ENCODE results near the gene ITGBL1.

ITGBL1 gene

GRCh38 chr13:101717353-101717752 lies 264.9 kb downstream of the ITGBL1 start:
- Histone ChIP-seq H4K20me1 (ENCODE audit: insufficient read depth, low read length) (no peaks in the 10 kb centered on the region), H3K4me3 (ENCODE audit: low read depth in 1 of 2, low read length in 2 of 2) (no peak overlapping the region), H3K4me2 (ENCODE audit: insufficient read depth, low read length) (no peak overlapping the region), H3K4me1 (ENCODE audit: insufficient read depth, low read length) (peaks cover 9% of the 10 kb centered on the region), H2AFZ (ENCODE audit: low read depth, low read length) (no peak overlapping the region), H3K9ac (ENCODE audit: low read depth, low read length) (no peak overlapping the region), H3K27ac (ENCODE audit: low read length) (no peak overlapping the region), H3K27me3 (ENCODE audit: insufficient read depth, low read length, poor library complexity) (no peaks in the 10 kb centered on the region), H3K36me3 (ENCODE audit: insufficient read depth, low read length) (no peaks in the 10 kb centered on the region), H3K79me2 (ENCODE audit: insufficient read depth, low read length) (no peaks in the 10 kb centered on the region), H3K9me3 (ENCODE audit: insufficient read depth, low read length, severe bottlenecking) (no peaks in the 10 kb centered on the region)
- ATAC-seq (ENCODE audit: insufficient read depth, low read depth): no peak
- TF ChIP-seq EZH2 (IDR thresholded peaks at IDR 0.05; ENCODE audit: borderline replicate concordance, low read depth, low read length, severe bottlenecking) (no peak), CTCF (IDR thresholded peaks at IDR 0.05; ENCODE audit: borderline replicate concordance, extremely low read depth, low read length, poor library complexity, severe bottlenecking) (no peak)
- no peak for DNase-seq

GRCh38 chr13:101718496-101718895 lies 266.0 kb downstream of the ITGBL1 start:
- H3K4me3 ChIP-seq (ENCODE audit: low read depth in 1 of 2, low read length in 2 of 2): no peak overlapping the region
- H3K36me3 ChIP-seq (ENCODE audit: insufficient read depth, low read length): no peaks in the 10 kb centered on the region
- no peak overlapping the region for H3K9ac ChIP-seq (ENCODE audit: low read depth, low read length)
- no peaks in the 10 kb centered on the region for H3K79me2 ChIP-seq (ENCODE audit: insufficient read depth, low read length)
- no peak overlapping the region for H3K27ac ChIP-seq (ENCODE audit: low read length)
- H3K4me1 ChIP-seq (ENCODE audit: insufficient read depth, low read length): no peaks in the 10 kb centered on the region
- H4K20me1 ChIP-seq (ENCODE audit: insufficient read depth, low read length): no peaks in the 10 kb centered on the region
- DNase-seq (no peak), ATAC-seq (ENCODE audit: insufficient read depth, low read depth) (no peak)
- no peaks in the 10 kb centered on the region for H3K9me3 ChIP-seq (ENCODE audit: insufficient read depth, low read length, severe bottlenecking)
- H3K27me3 ChIP-seq (ENCODE audit: insufficient read depth, low read length, poor library complexity): no peaks in the 10 kb centered on the region
- no peak for TF ChIP-seq CTCF (IDR thresholded peaks at IDR 0.05; ENCODE audit: borderline replicate concordance, extremely low read depth, low read length, poor library complexity, severe bottlenecking)
- TF ChIP-seq EZH2 (IDR thresholded peaks at IDR 0.05; ENCODE audit: borderline replicate concordance, low read depth, low read length, severe bottlenecking): no peak
- no peak overlapping the region for H2AFZ ChIP-seq (ENCODE audit: low read depth, low read length)
- H3K4me2 ChIP-seq (ENCODE audit: insufficient read depth, low read length): no peak overlapping the region

GRCh38 chr13:101726681-101727080 lies 274.2 kb downstream of the ITGBL1 start:
- Histone ChIP-seq H2AFZ (ENCODE audit: low read depth, low read length) (peak overlapping the region; percentile 50; the same call in 1 of the 2 replicates), H3K36me3 (ENCODE audit: insufficient read depth, low read length) (no peaks in the 10 kb centered on the region), H3K4me2 (ENCODE audit: insufficient read depth, low read length) (no peak overlapping the region), H4K20me1 (ENCODE audit: insufficient read depth, low read length) (no peaks in the 10 kb centered on the region), H3K27me3 (ENCODE audit: insufficient read depth, low read length, poor library complexity) (no peaks in the 10 kb centered on the region), H3K4me1 (ENCODE audit: insufficient read depth, low read length) (peaks cover 12% of the 10 kb centered on the region), H3K27ac (ENCODE audit: low read length) (no peak overlapping the region), H3K9me3 (ENCODE audit: insufficient read depth, low read length, severe bottlenecking) (no peaks in the 10 kb centered on the region), H3K4me3 (ENCODE audit: low read depth in 1 of 2, low read length in 2 of 2) (no peak overlapping the region), H3K79me2 (ENCODE audit: insufficient read depth, low read length) (no peaks in the 10 kb centered on the region), H3K9ac (ENCODE audit: low read depth, low read length) (no peak overlapping the region; the same call in 1 of the 2 replicates)
- TF ChIP-seq EZH2 (IDR thresholded peaks at IDR 0.05; ENCODE audit: borderline replicate concordance, low read depth, low read length, severe bottlenecking): no peak
- no peak for TF ChIP-seq CTCF (IDR thresholded peaks at IDR 0.05; ENCODE audit: borderline replicate concordance, extremely low read depth, low read length, poor library complexity, severe bottlenecking)
- DNase-seq (no peak), ATAC-seq (ENCODE audit: insufficient read depth, low read depth) (peak; percentile 67)

GRCh38 chr13:101727118-101727517 lies 274.6 kb downstream of the ITGBL1 start:
- Histone ChIP-seq H3K9ac (ENCODE audit: low read depth, low read length) (no peak overlapping the region), H3K27ac (ENCODE audit: low read length) (no peak overlapping the region), H3K79me2 (ENCODE audit: insufficient read depth, low read length) (no peaks in the 10 kb centered on the region), H3K36me3 (ENCODE audit: insufficient read depth, low read length) (no peaks in the 10 kb centered on the region), H4K20me1 (ENCODE audit: insufficient read depth, low read length) (no peaks in the 10 kb centered on the region), H3K4me3 (ENCODE audit: low read depth in 1 of 2, low read length in 2 of 2) (no peak overlapping the region), H3K4me2 (ENCODE audit: insufficient read depth, low read length) (no peak overlapping the region), H3K9me3 (ENCODE audit: insufficient read depth, low read length, severe bottlenecking) (no peaks in the 10 kb centered on the region), H3K4me1 (ENCODE audit: insufficient read depth, low read length) (peaks cover 12% of the 10 kb centered on the region), H3K27me3 (ENCODE audit: insufficient read depth, low read length, poor library complexity) (no peaks in the 10 kb centered on the region), H2AFZ (ENCODE audit: low read depth, low read length) (no peak overlapping the region)
- no peak for DNase-seq
- ATAC-seq (ENCODE audit: insufficient read depth, low read depth): peak; percentile 68
- TF ChIP-seq EZH2 (IDR thresholded peaks at IDR 0.05; ENCODE audit: borderline replicate concordance, low read depth, low read length, severe bottlenecking) (no peak), CTCF (IDR thresholded peaks at IDR 0.05; ENCODE audit: borderline replicate concordance, extremely low read depth, low read length, poor library complexity, severe bottlenecking) (no peak)
